PC-9 (cell line): ENCODE measurements around the gene DLG2.

ENCODE experiments used
- EZH2 ChIP-seq: fragments of 200-600 bp; sonication (generic); IDR thresholded peaks from 2 replicates; pipeline ENCODE4 v1.8.0; 2017; ENCODE audit warnings: antibody characterized with exemption, low read depth
- TF ChIP-seq, protein P1 (sequence below): fragments of 200-600 bp; sonication (generic); conservative IDR thresholded peaks from 2 replicates; pipeline ENCODE4 v1.6.1; 2017; ENCODE audit warnings: mixed run types, antibody characterized with exemption, mild to moderate bottlenecking, moderate library complexity

DNA sequence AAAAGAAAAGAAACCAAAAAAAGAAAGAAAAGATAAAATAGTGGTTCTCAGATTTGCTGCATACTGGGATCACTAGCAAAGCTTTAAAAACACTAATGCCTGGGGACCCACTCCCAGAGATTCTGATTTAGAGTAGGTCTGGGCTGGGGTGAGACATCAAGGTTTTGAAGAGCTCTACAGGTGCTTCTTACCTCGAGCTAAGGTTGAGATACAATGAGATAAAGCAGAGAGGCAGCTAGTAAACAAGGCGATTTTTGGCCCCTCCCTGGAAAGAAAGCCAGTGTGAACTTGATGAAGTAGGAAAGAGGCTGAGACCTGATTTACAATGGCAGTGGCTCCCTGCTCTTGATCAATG is 2013.4 kb downstream of the DLG2 start:
- TF ChIP-seq, protein P1, sequence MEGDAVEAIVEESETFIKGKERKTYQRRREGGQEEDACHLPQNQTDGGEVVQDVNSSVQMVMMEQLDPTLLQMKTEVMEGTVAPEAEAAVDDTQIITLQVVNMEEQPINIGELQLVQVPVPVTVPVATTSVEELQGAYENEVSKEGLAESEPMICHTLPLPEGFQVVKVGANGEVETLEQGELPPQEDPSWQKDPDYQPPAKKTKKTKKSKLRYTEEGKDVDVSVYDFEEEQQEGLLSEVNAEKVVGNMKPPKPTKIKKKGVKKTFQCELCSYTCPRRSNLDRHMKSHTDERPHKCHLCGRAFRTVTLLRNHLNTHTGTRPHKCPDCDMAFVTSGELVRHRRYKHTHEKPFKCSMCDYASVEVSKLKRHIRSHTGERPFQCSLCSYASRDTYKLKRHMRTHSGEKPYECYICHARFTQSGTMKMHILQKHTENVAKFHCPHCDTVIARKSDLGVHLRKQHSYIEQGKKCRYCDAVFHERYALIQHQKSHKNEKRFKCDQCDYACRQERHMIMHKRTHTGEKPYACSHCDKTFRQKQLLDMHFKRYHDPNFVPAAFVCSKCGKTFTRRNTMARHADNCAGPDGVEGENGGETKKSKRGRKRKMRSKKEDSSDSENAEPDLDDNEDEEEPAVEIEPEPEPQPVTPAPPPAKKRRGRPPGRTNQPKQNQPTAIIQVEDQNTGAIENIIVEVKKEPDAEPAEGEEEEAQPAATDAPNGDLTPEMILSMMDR: no peak
- no peak for TF ChIP-seq EZH2
